Neutrophil (primary cell): ENCODE data around the gene COX10.

ENCODE experiments used
- H3K27ac ChIP-seq: fragments of 200-600 bp; sonication (generic); 2 replicates; pipeline ENCODE4 v1.5.1; 2016; ENCODE audit warnings: mild to moderate bottlenecking, moderate library complexity
- H3K27me3 ChIP-seq: fragments of 200-600 bp; sonication (generic); 2 replicates; pipeline ENCODE4 v1.6.0; 2016; ENCODE audit warnings: mild to moderate bottlenecking
- H3K36me3 ChIP-seq: fragments of 200-600 bp; sonication (generic); 2 replicates; pipeline ENCODE4 v1.5.1; 2017
- H3K4me1 ChIP-seq, 2 experiments: fragments of 200-600 bp in 1 of 2; sonication (generic) in 1 of 2; 1 replicate in 1 of 2; 2 replicates in 1 of 2; pipeline versions ENCODE4 v1.5.1 to v1.6.1; 2013 to 2016; ENCODE audit warnings: low read depth in 1 of 2, low read length in 1 of 2, mild to moderate bottlenecking in 1 of 2, moderate library complexity in 1 of 2; ENCODE audit not compliant: control insufficient read depth in 1 of 2, insufficient read depth in 1 of 2
- H3K4me3 ChIP-seq, 2 experiments: fragments of 200-600 bp in 1 of 2; sonication (generic) in 1 of 2; 1 replicate in 1 of 2; 2 replicates in 1 of 2; pipeline ENCODE4 v1.5.1; 2013 to 2016; ENCODE audit warnings: low read depth in 1 of 2, low read length in 1 of 2, mild to moderate bottlenecking in 1 of 2, moderate library complexity in 1 of 2
- H3K9me3 ChIP-seq: fragments of 200-600 bp; sonication (generic); 2 replicates; pipeline ENCODE4 v1.5.1; 2016
- CTCF ChIP-seq: fragments of 200-600 bp; sonication (generic); IDR thresholded peaks from 2 replicates; pipeline ENCODE4 v1.5.1; 2016; ENCODE audit warnings: antibody characterized with exemption

COX10 gene

GRCh38 chr17:14150619-14151018 is 81.3 kb downstream of the COX10 start:
- Histone ChIP-seq H3K27me3 (no peaks in the 10 kb centered on the region), H3K36me3 (no peaks in the 10 kb centered on the region), H3K27ac (no peak overlapping the region), H3K4me1 (no peaks in the 10 kb centered on the region), H3K9me3 (no peaks in the 10 kb centered on the region), H3K4me3 (no peak overlapping the region)
- no peak for TF ChIP-seq CTCF

GRCh38 chr17:14152721-14153120 is 83.4 kb downstream of the COX10 start:
- Histone ChIP-seq H3K4me1 (peaks cover 0 to 10% of the 10 kb centered on the region in 2 experiments), H3K27ac (no peak overlapping the region)

GRCh38 chr17:14153374-14153773 is 84.1 kb downstream of the COX10 start:
- no peaks in the 10 kb centered on the region for H3K9me3 ChIP-seq
- H3K4me1 ChIP-seq = peaks cover 0 to 10% of the 10 kb centered on the region in 2 experiments
- no peaks in the 10 kb centered on the region for H3K36me3 ChIP-seq
- no peaks in the 10 kb centered on the region for H3K27me3 ChIP-seq
- H3K27ac ChIP-seq = no peak overlapping the region
- H3K4me3 ChIP-seq = no peak overlapping the region
- no peak for TF ChIP-seq CTCF

More at GRCh38 chr17:14152721-14153120, 83.4 kb downstream of the COX10 start:
- no peaks in the 10 kb centered on the region for H3K36me3 ChIP-seq
- no peak for TF ChIP-seq CTCF
- no peaks in the 10 kb centered on the region for H3K27me3 ChIP-seq
- H3K4me3 ChIP-seq = no peak overlapping the region
- H3K9me3 ChIP-seq = no peaks in the 10 kb centered on the region

- peaks cover 0 to 10% of the 10 kb centered on the region in 2 experiments for H3K4me1 ChIP-seq
- H3K9me3 ChIP-seq = no peaks in the 10 kb centered on the region
- no peak for TF ChIP-seq CTCF
These were observed 87.4 kb downstream of the COX10 start for GRCh38 chr17:14156689-14157088.

GRCh38 chr17:14157822-14158221 is 88.5 kb downstream of the COX10 start:
- Histone ChIP-seq H3K27ac (no peak overlapping the region), H3K4me1 (peaks cover 0 to 10% of the 10 kb centered on the region in 2 experiments), H3K4me3 (no peak overlapping the region), H3K36me3 (no peaks in the 10 kb centered on the region), H3K27me3 (no peaks in the 10 kb centered on the region), H3K9me3 (no peaks in the 10 kb centered on the region)
- no peak for TF ChIP-seq CTCF

More at GRCh38 chr17:14156689-14157088, 87.4 kb downstream of the COX10 start:
- H3K4me3 ChIP-seq = no peak overlapping the region
- H3K36me3 ChIP-seq = no peaks in the 10 kb centered on the region
- no peak overlapping the region for H3K27ac ChIP-seq
- no peaks in the 10 kb centered on the region for H3K27me3 ChIP-seq

GRCh38 chr17:14158707-14159106 is 89.4 kb downstream of the COX10 start:
- Histone ChIP-seq H3K36me3 (no peaks in the 10 kb centered on the region), H3K27me3 (no peaks in the 10 kb centered on the region), H3K4me3 (no peak overlapping the region), H3K9me3 (no peaks in the 10 kb centered on the region), H3K27ac (no peak overlapping the region), H3K4me1 (peaks cover 0 to 10% of the 10 kb centered on the region in 2 experiments)
- TF ChIP-seq CTCF = no peak
